Fibroblast of villous mesenchyme (primary cell): Measurements from ENCODE around the gene PAX7. TPM values are rescaled to one million over a fixed set of nuclear protein-coding genes. Genes with fewer than 3 reads are reported as not detected.
"Not testable (repeated sequence)": the region's sequence is repeated elsewhere in the genome, so short reads cannot be mapped to it uniquely, and the experiment has no call there.

Experiments
- DNase-seq: peaks from one replicate; pipeline ENCODE4 v3.0.0-alpha.2; 2010; ENCODE audit warnings: low read depth
- H3K4me3 ChIP-seq: 2 replicates; pipeline ENCODE4 v1.5.1; 2011; ENCODE audit warnings: low read depth, mild to moderate bottlenecking, low read length
- total RNA-seq: library from RNA; depleted of rRNA; stranded (reverse); fragments of >200 nt; gene quantifications from 2 replicates; pipeline ENCODE4 v1.2.3, GENCODE V29; 2012
- TF ChIP-seq, protein P1 (sequence below): IDR thresholded peaks from 2 replicates; pipeline ENCODE4 v1.5.1; 2012; ENCODE audit warnings: low read depth, mild to moderate bottlenecking, low read length; ENCODE audit not compliant: insufficient read depth

Gene PAX7
- total RNA-seq, 1 donor: not detected

GRCh38 chr1:18739897-18740296 lies 109.3 kb downstream of the PAX7 start:
- no peak overlapping the region for H3K4me3 ChIP-seq
- TF ChIP-seq, protein P1, sequence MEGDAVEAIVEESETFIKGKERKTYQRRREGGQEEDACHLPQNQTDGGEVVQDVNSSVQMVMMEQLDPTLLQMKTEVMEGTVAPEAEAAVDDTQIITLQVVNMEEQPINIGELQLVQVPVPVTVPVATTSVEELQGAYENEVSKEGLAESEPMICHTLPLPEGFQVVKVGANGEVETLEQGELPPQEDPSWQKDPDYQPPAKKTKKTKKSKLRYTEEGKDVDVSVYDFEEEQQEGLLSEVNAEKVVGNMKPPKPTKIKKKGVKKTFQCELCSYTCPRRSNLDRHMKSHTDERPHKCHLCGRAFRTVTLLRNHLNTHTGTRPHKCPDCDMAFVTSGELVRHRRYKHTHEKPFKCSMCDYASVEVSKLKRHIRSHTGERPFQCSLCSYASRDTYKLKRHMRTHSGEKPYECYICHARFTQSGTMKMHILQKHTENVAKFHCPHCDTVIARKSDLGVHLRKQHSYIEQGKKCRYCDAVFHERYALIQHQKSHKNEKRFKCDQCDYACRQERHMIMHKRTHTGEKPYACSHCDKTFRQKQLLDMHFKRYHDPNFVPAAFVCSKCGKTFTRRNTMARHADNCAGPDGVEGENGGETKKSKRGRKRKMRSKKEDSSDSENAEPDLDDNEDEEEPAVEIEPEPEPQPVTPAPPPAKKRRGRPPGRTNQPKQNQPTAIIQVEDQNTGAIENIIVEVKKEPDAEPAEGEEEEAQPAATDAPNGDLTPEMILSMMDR: no peak
- DNase-seq: no peak

DNA sequence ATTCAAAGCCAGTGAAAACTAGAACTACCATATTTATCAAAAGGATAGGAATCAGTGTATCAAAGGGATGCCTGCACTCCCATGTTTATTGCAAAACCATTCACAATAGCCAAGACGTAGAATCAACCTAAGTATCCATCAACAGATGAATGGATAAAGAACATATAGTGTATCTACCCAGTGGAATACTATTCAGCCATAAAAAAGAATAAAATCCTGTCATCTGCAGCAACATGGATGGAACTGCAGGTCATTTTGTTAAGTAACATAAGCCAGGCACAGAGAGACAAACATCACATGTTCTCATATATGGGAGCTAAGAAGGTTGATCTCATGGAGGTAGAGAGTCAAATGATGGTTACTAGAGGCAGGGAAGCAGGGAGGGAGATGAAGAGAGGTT lies 110.0 kb downstream of the PAX7 start:
- no peak for DNase-seq
- TF ChIP-seq, protein P1: no peak
- no peak overlapping the region for H3K4me3 ChIP-seq

DNA sequence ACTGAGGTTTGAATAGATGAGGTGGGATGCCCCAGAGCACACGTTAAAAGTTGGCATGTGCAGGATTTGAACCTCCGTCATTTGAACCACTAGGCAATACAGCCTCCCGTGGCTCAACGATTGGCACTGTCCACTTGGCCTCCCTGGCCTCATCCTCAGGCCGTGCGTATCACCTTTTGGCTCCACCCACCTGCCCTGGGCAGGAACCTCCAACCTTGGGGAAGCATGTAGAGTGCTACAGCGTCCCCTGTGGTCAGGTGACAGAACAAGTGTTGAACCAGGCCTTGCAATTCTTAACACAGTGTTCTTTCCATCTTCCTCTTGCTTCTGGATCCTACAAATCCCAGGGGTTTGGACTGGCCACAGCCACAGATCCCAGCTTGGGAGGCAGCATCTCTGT lies 112.6 kb downstream of the PAX7 start:
- no peak for DNase-seq
- no peak overlapping the region for H3K4me3 ChIP-seq
- TF ChIP-seq, protein P1: no peak

GRCh38 chr1:18744381-18744780 lies 113.7 kb downstream of the PAX7 start:
- not testable (repeated sequence) for H3K4me3 ChIP-seq, DNase-seq

DNA sequence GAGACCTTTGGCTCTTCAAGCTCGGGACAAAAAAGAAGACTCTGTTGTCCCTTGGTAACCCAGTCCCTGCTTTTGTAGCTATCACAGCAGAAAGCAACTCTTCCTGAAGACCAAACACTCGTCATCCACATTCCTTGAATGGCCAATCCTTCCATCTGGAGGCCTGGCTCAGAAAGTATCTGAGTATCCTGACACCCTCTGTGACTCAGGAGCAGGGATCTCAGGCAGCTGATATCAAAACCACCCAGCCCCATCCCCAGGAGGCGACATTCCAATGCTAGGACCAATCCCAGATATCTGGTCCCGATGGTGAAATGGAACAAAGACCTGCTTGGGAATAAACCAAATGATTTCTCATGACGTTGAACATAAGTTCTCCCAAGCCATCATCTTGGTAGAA lies 116.3 kb downstream of the PAX7 start:
- no peak for DNase-seq
- H3K4me3 ChIP-seq: no peak overlapping the region
- TF ChIP-seq, protein P1: no peak

- no peak overlapping the region for H3K4me3 ChIP-seq
- TF ChIP-seq, protein P1: no peak
- DNase-seq: no peak
Observed at GRCh38 chr1:18747671-18748070, 117.0 kb downstream of the PAX7 start.

GRCh38 chr1:18748435-18748834 lies 117.8 kb downstream of the PAX7 start:
- no peak for DNase-seq
- H3K4me3 ChIP-seq: no peak overlapping the region
- TF ChIP-seq, protein P1: no peak
